Stimulated activated CD4-positive, alpha-beta T cell treated with anti-CD3 and anti-CD28 coated beads, Interleukin-15, amount 100 ng/mL, for 24 hours (primary cell): ENCODE data around the gene AMPD1.

Experiments used
- DNase-seq: peaks from one replicate; pipeline ENCODE4 v3.0.0-alpha.2; 2020

AMPD1 gene

GRCh38 chr1:114695430-114696058, at the start of gene AMPD1:
Gene AMPD1 (minus strand): TSS chr1:114695546. CDS start chr1:114695471, 75 bp downstream.
- DNase-seq = no peak

GRCh38 chr1:114741963-114742746, 46.8 kb upstream of the AMPD1 start:
- no peak for DNase-seq

GRCh38 chr1:114740331-114740730, 45.0 kb upstream of the AMPD1 start:
- DNase-seq = no peak

GRCh38 chr1:114737314-114737849, 42.0 kb upstream of the AMPD1 start:
- DNase-seq = no peak

- DNase-seq = no peak
Observed at GRCh38 chr1:114735479-114735878, 40.1 kb upstream of the AMPD1 start.

- no peak for DNase-seq
Observed at GRCh38 chr1:114729782-114730181, 34.4 kb upstream of the AMPD1 start.

- DNase-seq = no peak
Observed at GRCh38 chr1:114728553-114728952, 33.2 kb upstream of the AMPD1 start.

GRCh38 chr1:114725230-114725629, 29.9 kb upstream of the AMPD1 start:
- no peak for DNase-seq

GRCh38 chr1:114723915-114724314, 28.6 kb upstream of the AMPD1 start:
- no peak for DNase-seq

GRCh38 chr1:114723457-114723856, 28.1 kb upstream of the AMPD1 start:
- no peak for DNase-seq

- no peak for DNase-seq
Observed at GRCh38 chr1:114720492-114720891, 25.1 kb upstream of the AMPD1 start.

- DNase-seq = no peak
Observed at GRCh38 chr1:114719424-114719787, 24.1 kb upstream of the AMPD1 start.

GRCh38 chr1:114718661-114719423, 23.5 kb upstream of the AMPD1 start:
- peak; percentile 30 for DNase-seq

GRCh38 chr1:114716304-114717170, 21.2 kb upstream of the AMPD1 start, which contains the start of gene NRAS:
Gene NRAS (minus strand): TSS chr1:114716771. CDS start chr1:114716160, 611 bp downstream.
- peak; percentile 97 for DNase-seq

GRCh38 chr1:114715952-114716303, 20.6 kb upstream of the AMPD1 start:
- DNase-seq = peak; percentile 8

GRCh38 chr1:114712977-114713376, 17.6 kb upstream of the AMPD1 start:
- no peak for DNase-seq

- no peak for DNase-seq
Observed at GRCh38 chr1:114710360-114710759, 15.0 kb upstream of the AMPD1 start.

GRCh38 chr1:114707604-114708003, 12.3 kb upstream of the AMPD1 start:
- DNase-seq = no peak

GRCh38 chr1:114703242-114703641, 7.9 kb upstream of the AMPD1 start:
- no peak for DNase-seq

- DNase-seq = no peak
Observed at GRCh38 chr1:114702737-114703136, 7.4 kb upstream of the AMPD1 start.

GRCh38 chr1:114701931-114702330, 6.6 kb upstream of the AMPD1 start:
- DNase-seq = no peak

- DNase-seq = no peak
Observed at GRCh38 chr1:114700036-114700600, 4.8 kb upstream of the AMPD1 start.
